ENCODE data around the gene ZDHHC7. TPM values are rescaled to one million over a fixed set of nuclear protein-coding genes. Genes with fewer than 3 reads are reported as not detected.

The ZDHHC7 gene
- total RNA-seq, 1 donor from 2014 or later, result 43.6 TPM

DNA sequence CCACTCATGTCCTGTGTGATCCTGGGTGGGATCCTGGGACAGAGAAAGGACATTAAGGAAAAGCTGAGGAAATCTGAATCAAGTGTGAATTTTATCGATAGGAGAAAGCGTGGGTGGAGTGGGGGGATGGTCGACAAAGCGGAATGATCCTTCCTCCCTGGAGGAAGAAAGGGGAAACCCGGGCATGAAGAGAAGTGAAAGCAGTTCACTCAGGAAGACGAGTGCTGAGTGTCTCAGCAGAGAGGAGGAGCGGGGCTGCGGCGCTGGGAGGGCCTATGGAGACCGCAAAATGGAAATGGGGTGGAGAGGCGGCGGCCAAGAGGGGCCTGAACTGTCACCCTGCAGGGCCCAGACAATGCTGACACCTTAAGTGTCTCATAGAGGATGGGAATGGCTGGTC lies 8.7 kb downstream of the ZDHHC7 start:
- Mint-ChIP-seq H3K27ac (ENCODE audit: unreplicated experiment) (no peak overlapping the region), H3K27me3 (ENCODE audit: unreplicated experiment) (peaks cover 5% of the 10 kb centered on the region), H3K9me3 (ENCODE audit: unreplicated experiment) (no peaks in the 10 kb centered on the region), H3K4me1 (ENCODE audit: low read depth, unreplicated experiment) (peaks cover 31% of the 10 kb centered on the region), H3K36me3 (ENCODE audit: unreplicated experiment) (no peaks in the 10 kb centered on the region), H3K4me3 (ENCODE audit: unreplicated experiment) (peak overlapping the region; percentile 26)
- DNase-seq, result no peak
- TF ChIP-seq, protein P1, sequence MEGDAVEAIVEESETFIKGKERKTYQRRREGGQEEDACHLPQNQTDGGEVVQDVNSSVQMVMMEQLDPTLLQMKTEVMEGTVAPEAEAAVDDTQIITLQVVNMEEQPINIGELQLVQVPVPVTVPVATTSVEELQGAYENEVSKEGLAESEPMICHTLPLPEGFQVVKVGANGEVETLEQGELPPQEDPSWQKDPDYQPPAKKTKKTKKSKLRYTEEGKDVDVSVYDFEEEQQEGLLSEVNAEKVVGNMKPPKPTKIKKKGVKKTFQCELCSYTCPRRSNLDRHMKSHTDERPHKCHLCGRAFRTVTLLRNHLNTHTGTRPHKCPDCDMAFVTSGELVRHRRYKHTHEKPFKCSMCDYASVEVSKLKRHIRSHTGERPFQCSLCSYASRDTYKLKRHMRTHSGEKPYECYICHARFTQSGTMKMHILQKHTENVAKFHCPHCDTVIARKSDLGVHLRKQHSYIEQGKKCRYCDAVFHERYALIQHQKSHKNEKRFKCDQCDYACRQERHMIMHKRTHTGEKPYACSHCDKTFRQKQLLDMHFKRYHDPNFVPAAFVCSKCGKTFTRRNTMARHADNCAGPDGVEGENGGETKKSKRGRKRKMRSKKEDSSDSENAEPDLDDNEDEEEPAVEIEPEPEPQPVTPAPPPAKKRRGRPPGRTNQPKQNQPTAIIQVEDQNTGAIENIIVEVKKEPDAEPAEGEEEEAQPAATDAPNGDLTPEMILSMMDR (IDR thresholded peaks at IDR 0.05; ENCODE audit: partially characterized antibody, unreplicated experiment), result no peak

DNA sequence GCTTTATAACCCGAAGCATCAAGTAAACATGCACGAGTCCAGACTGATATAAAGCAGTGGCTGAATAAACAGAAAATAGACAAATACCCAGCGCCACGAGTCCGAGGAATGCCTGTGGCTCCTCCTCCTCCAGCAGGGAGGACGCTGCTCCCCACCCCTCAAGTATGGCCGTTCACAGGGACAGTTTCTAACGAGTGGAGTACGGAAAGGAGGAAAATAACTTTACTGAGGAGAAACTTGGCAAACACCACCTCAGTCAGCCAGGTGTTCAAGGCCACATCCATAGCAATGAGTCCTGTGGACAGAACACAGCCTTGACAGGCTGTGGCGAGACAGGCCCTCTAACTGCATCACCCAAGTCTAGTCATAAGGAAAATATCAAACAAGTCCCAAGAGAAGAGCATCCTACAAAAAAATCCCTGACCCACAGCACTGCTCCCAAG lies 9.2 kb downstream of the ZDHHC7 start:
- Mint-ChIP-seq H3K36me3 (ENCODE audit: unreplicated experiment) (no peaks in the 10 kb centered on the region), H3K4me3 (ENCODE audit: unreplicated experiment) (peak overlapping the region; percentile 26), H3K27ac (ENCODE audit: unreplicated experiment) (no peak overlapping the region), H3K9me3 (ENCODE audit: unreplicated experiment) (no peaks in the 10 kb centered on the region), H3K4me1 (ENCODE audit: low read depth, unreplicated experiment) (peaks cover 31% of the 10 kb centered on the region), H3K27me3 (ENCODE audit: unreplicated experiment) (peaks cover 5% of the 10 kb centered on the region)
- DNase-seq, result no peak
- TF ChIP-seq, protein P1 (IDR thresholded peaks at IDR 0.05; ENCODE audit: partially characterized antibody, unreplicated experiment), result no peak

DNA sequence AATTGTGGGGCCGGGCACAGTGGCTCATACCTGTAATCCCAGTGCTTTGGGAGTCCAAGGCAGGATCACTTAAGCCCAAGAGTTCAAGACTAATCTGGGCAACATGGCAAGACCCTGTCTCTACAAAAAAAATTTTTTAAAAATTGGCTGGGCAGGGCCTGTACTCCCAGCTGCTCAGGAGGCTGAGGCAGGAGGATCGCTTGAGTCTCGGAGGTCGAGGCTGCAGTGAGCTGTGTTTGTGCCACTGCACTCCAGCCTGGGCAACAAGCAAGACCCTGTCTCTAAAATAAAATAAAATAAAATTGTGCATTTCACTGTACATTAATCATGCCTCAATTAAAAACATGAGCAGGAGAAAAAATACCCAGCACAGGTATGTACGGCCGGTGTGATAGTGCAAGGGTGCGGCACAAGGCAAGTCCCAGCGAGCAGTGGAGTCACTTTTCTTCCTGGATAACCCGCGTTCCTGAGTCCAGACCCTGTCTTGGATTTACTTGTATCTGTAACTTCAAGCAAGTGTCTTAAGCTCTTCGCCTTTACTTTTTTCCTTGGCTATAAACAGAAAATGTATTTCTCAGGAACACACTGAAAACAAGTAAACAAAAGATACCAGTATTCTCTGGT lies 11.4 kb downstream of the ZDHHC7 start:
- Mint-ChIP-seq H3K9me3 (ENCODE audit: unreplicated experiment) (peaks cover 1% of the 10 kb centered on the region), H3K4me3 (ENCODE audit: unreplicated experiment) (no peak overlapping the region), H3K4me1 (ENCODE audit: low read depth, unreplicated experiment) (peaks cover 31% of the 10 kb centered on the region), H3K36me3 (ENCODE audit: unreplicated experiment) (no peaks in the 10 kb centered on the region), H3K27me3 (ENCODE audit: unreplicated experiment) (peaks cover 5% of the 10 kb centered on the region), H3K27ac (ENCODE audit: unreplicated experiment) (no peak overlapping the region)
- TF ChIP-seq, protein P1 (IDR thresholded peaks at IDR 0.05; ENCODE audit: partially characterized antibody, unreplicated experiment), result no peak
- DNase-seq, result no peak

DNA sequence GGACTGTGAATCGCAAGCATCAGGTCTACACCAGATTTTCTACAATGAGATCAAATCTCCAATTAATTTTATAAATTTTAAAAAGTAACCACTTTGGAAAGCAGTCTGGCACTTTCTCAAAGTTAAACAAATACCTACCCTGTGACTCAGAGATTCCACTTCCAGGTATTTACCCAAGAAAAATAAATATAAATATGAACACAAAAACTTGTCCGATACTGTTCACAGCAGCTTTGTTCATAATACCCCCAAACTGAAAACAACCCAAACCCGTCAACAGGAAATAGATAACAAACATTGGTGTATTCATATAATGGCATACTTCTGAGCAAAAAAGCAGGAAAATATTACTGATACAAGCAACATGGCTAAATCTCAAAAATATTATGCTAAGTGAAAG lies 12.1 kb downstream of the ZDHHC7 start:
- no peak for DNase-seq
- TF ChIP-seq, protein P1 (IDR thresholded peaks at IDR 0.05; ENCODE audit: partially characterized antibody, unreplicated experiment), result no peak
- Mint-ChIP-seq H3K36me3 (ENCODE audit: unreplicated experiment) (no peaks in the 10 kb centered on the region), H3K27ac (ENCODE audit: unreplicated experiment) (no peak overlapping the region), H3K4me3 (ENCODE audit: unreplicated experiment) (no peak overlapping the region), H3K9me3 (ENCODE audit: unreplicated experiment) (peaks cover 1% of the 10 kb centered on the region), H3K27me3 (ENCODE audit: unreplicated experiment) (peaks cover 5% of the 10 kb centered on the region), H3K4me1 (ENCODE audit: low read depth, unreplicated experiment) (peaks cover 25% of the 10 kb centered on the region)

DNA sequence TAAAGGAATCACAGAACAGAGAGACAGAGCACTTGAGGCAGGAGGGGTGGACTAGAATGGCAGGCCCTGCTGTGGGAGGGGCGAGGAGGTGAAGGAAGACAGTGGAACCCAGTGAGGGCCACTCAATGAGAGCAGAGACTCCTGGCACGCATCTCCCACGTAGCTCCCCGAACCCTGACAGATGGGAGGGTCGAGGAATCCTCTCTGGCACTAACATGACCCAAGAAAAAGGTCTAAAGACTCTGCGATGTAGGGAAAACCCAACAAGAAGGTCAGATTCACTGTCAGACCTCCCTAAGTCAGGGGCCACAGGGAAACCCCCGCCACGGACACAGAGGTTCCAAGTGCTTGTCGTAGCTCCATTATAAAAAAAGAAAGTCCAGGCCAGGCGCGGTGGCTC lies 15.0 kb downstream of the ZDHHC7 start:
- Mint-ChIP-seq H3K27ac (ENCODE audit: unreplicated experiment) (peak overlapping the region; percentile 75), H3K36me3 (ENCODE audit: unreplicated experiment) (no peaks in the 10 kb centered on the region), H3K4me3 (ENCODE audit: unreplicated experiment) (no peak overlapping the region), H3K9me3 (ENCODE audit: unreplicated experiment) (peaks cover 1% of the 10 kb centered on the region), H3K27me3 (ENCODE audit: unreplicated experiment) (peaks cover 2% of the 10 kb centered on the region), H3K4me1 (ENCODE audit: low read depth, unreplicated experiment) (peaks cover 6% of the 10 kb centered on the region)
- DNase-seq, result no peak
- TF ChIP-seq, protein P1 (IDR thresholded peaks at IDR 0.05; ENCODE audit: partially characterized antibody, unreplicated experiment), result no peak

All from glutamatergic neuron (in vitro differentiated cells).